HG03196 (cell line): ENCODE measurements around the gene NLN.
"Not testable (repeated sequence)": the region's sequence is repeated elsewhere in the genome, so short reads cannot be mapped to it uniquely, and the experiment has no call there.

Source experiments
- ATAC-seq: cut with Tn5 transposase; IDR thresholded peaks from one replicate; pipeline ENCODE4 v1.9.1; 2021; ENCODE audit not compliant: unreplicated experiment

NLN gene

GRCh38 chr5:65771266-65771665 is 49.3 kb downstream of the NLN start:
- ATAC-seq: no peak

DNA sequence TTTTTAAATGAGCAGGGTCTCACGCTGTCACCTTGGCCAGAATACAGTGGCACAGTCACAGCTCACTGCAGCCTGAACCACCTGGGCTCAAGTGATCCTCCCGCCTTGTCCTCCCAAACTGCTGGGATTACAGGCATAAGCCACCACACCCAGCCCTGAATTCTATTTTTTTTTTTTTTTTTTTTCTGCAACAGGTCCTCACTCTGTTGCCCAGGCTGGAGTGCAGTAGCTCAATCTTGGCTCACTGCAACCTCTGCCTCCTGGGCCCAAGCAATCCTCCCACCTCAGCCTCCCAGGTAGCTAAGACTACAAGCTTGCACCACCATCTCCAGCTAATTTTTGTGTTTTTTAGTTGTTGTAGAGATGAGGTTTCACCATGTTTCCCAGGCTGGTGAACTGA is 51.0 kb downstream of the NLN start:
- not testable (repeated sequence) for ATAC-seq

DNA sequence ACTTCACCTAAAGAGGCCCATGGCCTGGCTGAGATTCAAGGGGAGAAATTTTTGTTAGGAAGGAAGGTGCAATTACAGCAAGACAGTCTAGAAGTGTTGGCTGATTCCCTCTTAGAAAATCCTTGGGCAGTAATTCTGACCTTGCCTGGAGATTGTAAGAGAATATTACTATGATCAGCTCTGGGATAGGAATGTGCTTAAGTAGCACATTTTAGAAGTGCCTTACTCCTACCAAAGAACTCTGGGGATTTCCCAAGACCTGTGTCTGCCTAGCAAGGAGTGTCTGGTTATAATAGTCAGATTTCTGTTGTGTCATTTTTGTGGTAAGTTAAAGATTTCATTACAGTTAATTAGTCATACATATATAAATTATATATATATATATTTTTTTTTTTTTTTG is 52.3 kb downstream of the NLN start:
- no peak for ATAC-seq

GRCh38 chr5:65775476-65775875 is 53.5 kb downstream of the NLN start:
- ATAC-seq: no peak

GRCh38 chr5:65776441-65777141 is 54.6 kb downstream of the NLN start:
- ATAC-seq: no peak

GRCh38 chr5:65778126-65778525 is 56.1 kb downstream of the NLN start:
- no peak for ATAC-seq

DNA sequence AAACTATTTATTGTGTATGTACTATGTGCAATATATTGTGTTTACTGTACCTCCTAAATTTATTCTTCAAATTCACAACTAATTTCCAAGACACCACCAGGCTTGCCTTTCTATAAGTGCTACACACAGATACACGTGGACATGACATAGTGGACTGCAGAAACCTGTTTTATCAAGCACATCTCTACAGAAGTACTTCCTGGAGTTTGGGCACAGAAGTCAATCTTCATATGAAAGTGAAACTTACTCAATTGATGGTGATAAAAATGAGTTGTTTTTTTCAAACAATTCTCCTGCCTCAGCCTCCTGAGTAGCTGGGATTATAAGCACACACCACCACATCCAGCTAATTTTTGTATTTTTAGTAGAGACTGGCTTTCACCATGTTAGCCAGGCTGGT is 57.6 kb downstream of the NLN start:
- no peak for ATAC-seq

GRCh38 chr5:65788296-65788695 is 66.3 kb downstream of the NLN start:
- not testable (repeated sequence) for ATAC-seq

DNA sequence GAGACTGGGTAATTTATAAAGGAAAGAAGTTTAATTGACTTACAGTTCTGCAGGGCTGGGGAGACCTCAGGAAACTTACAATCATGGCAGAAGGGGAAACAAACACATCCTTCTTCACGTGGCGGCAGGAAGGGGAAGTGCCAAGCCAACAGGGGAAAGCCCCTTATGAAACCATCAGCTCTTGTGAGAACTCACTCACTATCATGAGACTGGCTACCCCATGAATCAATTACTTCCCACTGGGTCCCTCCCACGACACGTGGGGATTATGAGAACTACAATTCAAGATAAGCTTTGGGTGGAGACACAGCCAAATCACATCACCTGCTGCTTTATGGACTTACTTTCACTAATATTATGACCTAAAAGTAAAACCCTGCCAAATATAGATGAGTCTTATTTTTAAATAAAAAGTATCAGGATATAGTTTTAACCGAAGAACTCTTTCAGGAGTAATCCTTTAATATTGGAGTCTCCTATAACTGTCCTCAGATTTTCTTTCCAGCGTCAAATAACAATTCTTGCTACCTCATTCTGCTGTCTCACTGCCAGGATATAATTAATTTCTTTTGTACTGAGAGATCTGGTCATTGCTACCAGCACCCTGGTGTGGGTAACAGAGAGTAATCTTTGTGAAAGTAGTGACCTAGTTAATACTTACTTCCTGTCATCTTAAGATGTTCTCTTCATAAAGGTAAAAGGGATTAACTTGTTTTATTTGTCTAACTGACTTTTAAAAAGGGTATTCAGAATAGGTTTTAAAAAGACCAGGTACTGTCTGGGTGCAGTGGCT is 68.6 kb downstream of the NLN start:
- no peak for ATAC-seq

GRCh38 chr5:65791712-65792673 is 70.0 kb downstream of the NLN start:
- no peak for ATAC-seq

- no peak for ATAC-seq
Observed at GRCh38 chr5:65796269-65796668, 74.3 kb downstream of the NLN start.

- no peak for ATAC-seq
Observed at GRCh38 chr5:65796751-65797316, 74.8 kb downstream of the NLN start.

DNA sequence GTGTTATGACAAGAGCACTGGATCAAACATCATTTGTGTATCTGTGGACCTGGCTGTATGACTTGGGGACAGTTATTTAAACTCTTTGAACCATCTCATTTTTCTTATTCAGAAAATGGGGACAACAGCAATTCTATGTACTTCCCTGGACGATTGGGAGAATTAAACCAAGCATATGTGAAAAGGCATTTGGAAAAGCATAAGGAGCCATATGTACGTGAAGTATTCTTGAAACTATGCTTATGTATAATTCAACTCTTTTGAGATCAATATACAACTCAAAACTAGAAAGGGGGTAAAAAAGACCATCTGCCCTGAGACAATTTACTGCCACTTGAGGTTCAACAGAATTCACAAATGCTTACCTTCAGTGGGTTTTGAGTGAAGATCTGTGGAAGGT is 75.5 kb downstream of the NLN start:
- ATAC-seq: no peak

- ATAC-seq: no peak
Observed at GRCh38 chr5:65799857-65800256, 77.9 kb downstream of the NLN start.

GRCh38 chr5:65800775-65801174 is 78.8 kb downstream of the NLN start:
- no peak for ATAC-seq

- no peak for ATAC-seq
Observed at GRCh38 chr5:65801352-65801783, 79.4 kb downstream of the NLN start.

DNA sequence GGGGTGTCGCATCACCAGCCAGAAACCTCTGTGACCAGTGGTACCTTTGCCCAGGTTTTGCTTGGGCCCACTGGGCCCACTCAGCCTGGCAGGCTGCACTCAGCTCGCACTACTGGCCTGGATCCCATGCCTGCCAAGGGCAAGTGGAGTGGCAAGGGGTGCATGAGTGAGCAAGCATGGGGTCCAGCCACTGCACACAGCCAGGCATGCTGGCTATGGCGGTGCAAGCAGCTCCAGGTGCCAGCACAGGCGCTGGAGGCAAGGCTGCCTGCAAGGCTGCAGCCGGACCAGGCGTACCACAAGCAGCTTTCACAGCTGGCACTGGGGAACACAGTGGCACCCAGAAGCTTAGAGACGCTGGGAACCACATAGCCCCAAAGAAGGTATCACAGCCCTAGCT is 80.1 kb downstream of the NLN start:
- ATAC-seq: no peak

- no peak for ATAC-seq
Observed at GRCh38 chr5:65802820-65803219, 80.8 kb downstream of the NLN start.

- no peak for ATAC-seq
Observed at GRCh38 chr5:65803699-65804391, 81.8 kb downstream of the NLN start.

DNA sequence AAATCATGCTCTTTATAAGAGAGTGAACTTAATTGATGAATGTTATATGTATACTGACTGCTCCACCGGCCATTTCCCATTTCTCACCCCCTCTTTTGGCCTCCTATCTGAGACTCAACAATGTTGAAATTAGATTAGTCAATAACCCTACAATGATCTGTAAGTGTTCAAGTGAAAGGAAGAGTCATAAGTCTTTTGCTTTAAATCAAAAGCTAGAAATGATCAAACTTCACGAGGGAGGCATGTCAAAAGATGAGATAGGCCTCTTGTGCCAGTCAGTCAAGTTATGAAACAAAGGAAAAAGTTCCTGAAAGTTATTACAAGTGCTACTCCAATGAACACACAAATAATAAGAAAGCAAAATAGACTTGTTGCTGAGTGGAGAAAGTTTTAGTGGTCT is 83.1 kb downstream of the NLN start:
- no peak for ATAC-seq
